HepG2 (cell line): Measurements from ENCODE around the gene SETD5. TPM values are rescaled to one million over a fixed set of nuclear protein-coding genes. Genes with fewer than 3 reads are reported as not detected.

Source experiments
- ATM ChIP-seq: fragments of 450-650 bp; IDR thresholded peaks from 2 replicates; pipeline ENCODE4 v1.7.1; 2017; ENCODE audit warnings: mild to moderate bottlenecking, borderline replicate concordance
- BRCA1 ChIP-seq: sonication (generic); formaldehyde crosslinking; IDR thresholded peaks from 2 replicates; pipeline ENCODE4 v1.4.0; 2020; ENCODE audit warnings: missing genetic modification reagents
- DMTF1 ChIP-seq: sonication (generic); formaldehyde crosslinking; IDR thresholded peaks from 2 replicates; pipeline ENCODE4 v1.4.0; 2020; ENCODE audit warnings: mild to moderate bottlenecking, missing genetic modification reagents
- GATA4 ChIP-seq: sonication (generic); IDR thresholded peaks from 2 replicates; pipeline ENCODE4 v1.6.1; 2016; ENCODE audit warnings: antibody characterized with exemption, low read depth, borderline replicate concordance
- GTF2F1 ChIP-seq: fragments of 150-350 bp; IDR thresholded peaks from 2 replicates; pipeline ENCODE4 v1.6.1; 2014; ENCODE audit warnings: low read length
- IKZF4 ChIP-seq: sonication (generic); formaldehyde crosslinking; IDR thresholded peaks from 2 replicates; pipeline ENCODE4 v1.5.1; 2020; ENCODE audit warnings: borderline replicate concordance, mild to moderate bottlenecking, low read depth, missing genetic modification reagents; ENCODE audit errors: not compliant biosample characterization
- LCORL ChIP-seq, 2 experiments: fragments of 450-650 bp in 1 of 2; sonication (generic) in 1 of 2; formaldehyde crosslinking in 1 of 2; IDR thresholded peaks; 2 replicates each; pipeline versions ENCODE4 v1.5.0 to v1.6.1; 2017 to 2020; ENCODE audit warnings: antibody characterized with exemption in 1 of 2, missing genetic modification reagents in 1 of 2
- MED1 ChIP-seq: sonication (generic); formaldehyde crosslinking; IDR thresholded peaks from 2 replicates; pipeline ENCODE4 v1.4.0; 2020; ENCODE audit warnings: missing genetic modification reagents
- NCOA2 ChIP-seq: sonication (generic); formaldehyde crosslinking; IDR thresholded peaks from 2 replicates; pipeline ENCODE4 v1.8.0; 2022; ENCODE audit warnings: inconsistent platforms
- PHF21A ChIP-seq: sonication (generic); formaldehyde crosslinking; IDR thresholded peaks from 2 replicates; pipeline ENCODE4 v1.5.0; 2020; ENCODE audit warnings: mild to moderate bottlenecking, missing genetic modification reagents
- RAD21 ChIP-seq: fragments of 450-650 bp; formaldehyde crosslinking; IDR thresholded peaks from 2 replicates; pipeline ENCODE4 v1.5.0; 2020; ENCODE audit warnings: mild to moderate bottlenecking
- RBFOX2 ChIP-seq: fragments of 200-400 bp; formaldehyde crosslinking; IDR thresholded peaks from 2 replicates; pipeline ENCODE4 v1.6.1; 2017; ENCODE audit warnings: low read depth, mild to moderate bottlenecking, low read length
- RXRA ChIP-seq: sonication (generic); formaldehyde crosslinking; IDR thresholded peaks from 2 replicates; pipeline ENCODE4 v1.5.1; 2020; ENCODE audit warnings: missing genetic modification reagents
- RXRB ChIP-seq: IDR thresholded peaks from 2 replicates; pipeline ENCODE4 v1.6.1; 2016; ENCODE audit warnings: borderline replicate concordance, missing genetic modification reagents, missing compliant biosample characterization
- SKI ChIP-seq: fragments of 450-650 bp; IDR thresholded peaks from one replicate; pipeline ENCODE4 v1.6.1; 2018; ENCODE audit warnings: mild to moderate bottlenecking; ENCODE audit not compliant: partially characterized antibody
- SP2 ChIP-seq: sonication (generic); formaldehyde crosslinking; IDR thresholded peaks from 2 replicates; pipeline ENCODE4 v1.5.1; 2020; ENCODE audit warnings: mild to moderate bottlenecking, missing genetic modification reagents
- TEAD3 ChIP-seq: optimal IDR thresholded peaks from 2 replicates; pipeline ENCODE3; 2016; ENCODE audit warnings: borderline replicate concordance
- TEF ChIP-seq: sonication (generic); formaldehyde crosslinking; IDR thresholded peaks from 2 replicates; pipeline ENCODE4 v1.5.0; 2020; ENCODE audit warnings: missing genetic modification reagents
- YY1 ChIP-seq: IDR thresholded peaks from 2 replicates; pipeline ENCODE4 v1.6.1; 2011; ENCODE audit warnings: low read length, low read depth, moderate library complexity, mild to moderate bottlenecking; ENCODE audit not compliant: insufficient read depth, insufficient replicate concordance
- ZC3H13 ChIP-seq: sonication (generic); formaldehyde crosslinking; IDR thresholded peaks from 2 replicates; pipeline ENCODE4 v1.8.1; 2023; ENCODE audit warnings: mild to moderate bottlenecking, missing genetic modification reagents, moderate library complexity
- ZC3H4 ChIP-seq: sonication (generic); formaldehyde crosslinking; IDR thresholded peaks from 2 replicates; pipeline ENCODE4 v1.4.0; 2020; ENCODE audit warnings: missing genetic modification reagents, borderline replicate concordance
- ZMYM4 ChIP-seq: sonication (generic); formaldehyde crosslinking; IDR thresholded peaks from 2 replicates; pipeline ENCODE4 v1.8.1; 2023; ENCODE audit warnings: mild to moderate bottlenecking, missing genetic modification reagents
- ZNF34 ChIP-seq: sonication (generic); formaldehyde crosslinking; IDR thresholded peaks from 2 replicates; pipeline ENCODE4 v1.4.0; 2020; ENCODE audit warnings: mild to moderate bottlenecking, missing genetic modification reagents, borderline replicate concordance
- ZNF383 ChIP-seq: sonication (generic); formaldehyde crosslinking; IDR thresholded peaks from 2 replicates; pipeline ENCODE4 v1.4.0; 2020; ENCODE audit warnings: missing genetic modification reagents, mild to moderate bottlenecking, borderline replicate concordance
- ZNF446 ChIP-seq: sonication (generic); formaldehyde crosslinking; IDR thresholded peaks from 2 replicates; pipeline ENCODE4 v1.5.0; 2020; ENCODE audit warnings: mild to moderate bottlenecking, missing genetic modification reagents
- ZNF549 ChIP-seq: sonication (generic); formaldehyde crosslinking; IDR thresholded peaks from 2 replicates; pipeline ENCODE4 v1.5.0; 2020; ENCODE audit warnings: missing genetic modification reagents
- ZNF660 ChIP-seq: sonication (generic); formaldehyde crosslinking; IDR thresholded peaks from 2 replicates; pipeline ENCODE4 v1.5.1; 2020; ENCODE audit warnings: mild to moderate bottlenecking, low read depth, missing genetic modification reagents, borderline replicate concordance
- ZNF740 ChIP-seq: sonication (generic); formaldehyde crosslinking; IDR thresholded peaks from 2 replicates; pipeline ENCODE4 v1.4.0; 2020; ENCODE audit warnings: missing genetic modification reagents
- ZNF790 ChIP-seq: sonication (generic); formaldehyde crosslinking; IDR thresholded peaks from 2 replicates; pipeline ENCODE4 v1.8.0; 2022; ENCODE audit warnings: missing genetic modification reagents, mild to moderate bottlenecking, borderline replicate concordance
- polyA plus RNA-seq, 8 experiments: library from polyadenylated mRNA; depleted of rRNA in 3 of 8; stranded (reverse) in 7 of 8; unstranded in 1 of 8; fragments of >200 nt; fragmentation: Illumina TruSeq in 4 of 8; extraction: Trizol in 4 of 8; gene quantifications; 2 replicates each; pipeline versions ENCODE4 v1.2.1 to v1.2.3, GENCODE V29; 2011 to 2016; ENCODE audit warnings: low read depth in 4 of 8, missing spikeins in 1 of 8, mixed read lengths in 1 of 8; ENCODE audit not compliant: insufficient read depth in 1 of 8
- total RNA-seq, 5 experiments: library from RNA; depleted of rRNA; stranded (reverse); fragments of >200 nt; fragmentation: Illumina TruSeq; extraction: Trizol; gene quantifications; 2 replicates each; pipeline ENCODE4 v1.2.3, GENCODE V29; 2016; ENCODE audit warnings: low read depth in 1 of 5

The SETD5 gene
- total and polyA plus RNA-seq, 2 of the 13 experiments (the other 11 are each of a cell fraction or from before 2014, with no cell fraction given), result 46.8 to 95.8 TPM

- TF ChIP-seq RBFOX2 (peak; percentile 82), ZMYM4 (no peak), MED1 (CRISPR knock-in tag) (peak; percentile 4; the same call in 1 of the 2 replicates), GATA4 (peak; percentile 78; the same call in 1 of the 2 replicates), ZC3H13 (peak; percentile 23; the same call in 1 of the 2 replicates), LCORL (IDR thresholded peaks at IDR 0.05) (no peak), LCORL (CRISPR knock-in tag; IDR thresholded peaks at IDR 0.05) (no peak), ATM (no peak), ZNF790 (CRISPR knock-in tag) (0 out of 2 replicates have a peak, but pooled peaks have one; percentile 16), YY1 (peak; percentile 65), ZNF549 (CRISPR knock-in tag) (no peak), GTF2F1 (peak; percentile 75; the same call in 1 of the 2 replicates), SP2 (CRISPR knock-in tag) (peak; percentile 75), ZNF446 (CRISPR knock-in tag) (peak; percentile 83; the same call in 1 of the 2 replicates), DMTF1 (CRISPR knock-in tag) (no peak), NCOA2 (CRISPR knock-in tag) (no peak), ZNF383 (CRISPR knock-in tag) (no peak), SKI (peak; percentile 29), ZNF34 (CRISPR knock-in tag) (no peak), BRCA1 (CRISPR knock-in tag) (no peak), RAD21 (peak; percentile 6; the same call in 1 of the 2 replicates), ZNF660 (CRISPR knock-in tag) (no peak), PHF21A (CRISPR knock-in tag) (0 out of 2 replicates have a peak, but pooled peaks have one; percentile 2), RXRB (CRISPR knock-in tag) (no peak), ZNF740 (CRISPR knock-in tag) (peak; percentile 56; the same call in 1 of the 2 replicates), TEF (no peak), ZC3H4 (CRISPR knock-in tag) (no peak), RXRA (CRISPR knock-in tag) (no peak), TEAD3 (CRISPR knock-in tag) (no peak), IKZF4 (CRISPR knock-in tag) (no peak)
These were observed at the start of gene SETD5 (continued) for GRCh38 chr3:9397332-9397905.
